Endodermal cell (in vitro differentiated cells): ENCODE measurements around the gene RTL9. TPM values are rescaled to one million over a fixed set of nuclear protein-coding genes. Genes with fewer than 3 reads are reported as not detected.

ENCODE experiments used
- DNase-seq: peaks from one replicate; pipeline ENCODE4 v3.0.0-alpha.2; 2017
- H3K27ac ChIP-seq: 2 replicates; pipeline ENCODE4 v1.5.1; 2013; ENCODE audit warnings: mild to moderate bottlenecking, low read depth, low read length, moderate library complexity
- H3K27me3 ChIP-seq: 2 replicates; pipeline ENCODE4 v1.6.1; 2013; ENCODE audit warnings: mild to moderate bottlenecking, low read length, moderate library complexity; ENCODE audit not compliant: insufficient read depth, control insufficient read depth, poor library complexity, severe bottlenecking
- H3K36me3 ChIP-seq: 2 replicates; pipeline ENCODE4 v1.7.0; 2013; ENCODE audit warnings: mild to moderate bottlenecking, low read length, moderate library complexity; ENCODE audit not compliant: control insufficient read depth, insufficient read depth
- H3K4me1 ChIP-seq: one replicate; pipeline ENCODE4 v1.7.0; 2013; ENCODE audit warnings: low read length; ENCODE audit not compliant: control insufficient read depth, insufficient read depth
- H3K4me3 ChIP-seq: 2 replicates; pipeline ENCODE4 v1.5.1; 2013; ENCODE audit warnings: mild to moderate bottlenecking, low read length, moderate library complexity
- H3K9ac ChIP-seq: 2 replicates; pipeline ENCODE4 v1.6.1; 2013; ENCODE audit warnings: mild to moderate bottlenecking, low read length, moderate library complexity; ENCODE audit not compliant: poor library complexity, severe bottlenecking; ENCODE audit errors: extremely low read depth
- H3K9me3 ChIP-seq: 2 replicates; pipeline ENCODE4 v1.6.1; 2013; ENCODE audit warnings: mild to moderate bottlenecking, low read length, moderate library complexity; ENCODE audit not compliant: control insufficient read depth
- H3K27ac Mint-ChIP-seq: 2 replicates; pipeline ENCODE4 v1.8.0; 2020; ENCODE audit warnings: mixed read lengths
- H3K27me3 Mint-ChIP-seq: 2 replicates; pipeline ENCODE4 v1.8.0; 2021; ENCODE audit warnings: mild to moderate bottlenecking, mixed read lengths; ENCODE audit not compliant: insufficient read depth
- H3K36me3 Mint-ChIP-seq: 2 replicates; pipeline ENCODE4 v1.8.0; 2020; ENCODE audit warnings: low read depth, mixed read lengths
- H3K4me1 Mint-ChIP-seq: 2 replicates; pipeline ENCODE4 v1.8.0; 2020; ENCODE audit warnings: mixed read lengths
- H3K4me3 Mint-ChIP-seq: 2 replicates; pipeline ENCODE4 v1.8.0; 2020; ENCODE audit warnings: mild to moderate bottlenecking, moderate library complexity, mixed read lengths
- H3K9me3 Mint-ChIP-seq: 2 replicates; pipeline ENCODE4 v1.8.0; 2020; ENCODE audit warnings: mild to moderate bottlenecking, mixed read lengths
- CTCF ChIP-seq: fragments of 200-600 bp; sonication (generic); conservative IDR thresholded peaks from 2 replicates; pipeline ENCODE4 v1.5.0; 2021; ENCODE audit warnings: antibody characterized with exemption, mild to moderate bottlenecking
- WGBS, 2 experiments: methylation state at CpG; one replicate each; pipeline versions ENCODE4 v1.1.5 to v1.1.7; 2013; ENCODE audit warnings: missing lambda C conversion rate in 2 of 2, mixed read lengths in 1 of 2; ENCODE audit not compliant: insufficient coverage in 1 of 2, insufficient read length in 1 of 2; 5-methylcytosine and 5-hydroxymethylcytosine counted together
- total RNA-seq, 2 donors: library from RNA; stranded (reverse); fragmentation: NEBNext Ultra II Directional in 1 of 2; extraction: Animal tissue kit (Norgen Biotek cat#: 25700) in 1 of 2; gene quantifications; 2 replicates in 1 of 2; 3 replicates in 1 of 2; pipeline ENCODE4 v1.2.1, GENCODE V29; 2021

RTL9 gene
- total RNA-seq, 2 donors from 2014 or later, result 0.29 TPM

DNA sequence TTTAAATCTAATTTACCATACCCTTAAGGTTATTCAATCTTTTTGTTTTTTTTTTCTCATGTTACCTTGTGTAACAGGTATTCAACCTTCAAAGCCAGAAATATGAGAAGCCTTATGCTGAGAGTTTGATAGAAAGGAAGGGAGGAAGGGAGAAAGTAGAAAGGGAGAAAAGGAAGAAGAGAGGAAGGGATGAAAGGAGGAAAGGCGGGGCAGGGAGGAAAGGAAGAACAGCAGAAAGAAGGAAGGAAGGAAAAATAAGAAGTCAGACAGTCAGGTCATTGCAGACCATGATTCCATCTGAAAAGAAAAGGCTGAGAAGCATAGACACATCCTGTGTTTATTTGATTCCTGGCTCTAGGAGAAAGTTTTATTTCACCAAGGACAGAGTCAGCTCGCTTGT, 30.9 kb downstream of the RTL9 start:
- Histone ChIP-seq H3K27me3 (no peaks in the 10 kb centered on the region), H3K36me3 (no peaks in the 10 kb centered on the region), H3K27ac (no peak overlapping the region), H3K9me3 (no peaks in the 10 kb centered on the region), H3K4me1 (no peaks in the 10 kb centered on the region), H3K4me3 (no peak overlapping the region), H3K9ac (no peak overlapping the region)
- H3K4me3 Mint-ChIP-seq, result no peak overlapping the region
- H3K4me1 Mint-ChIP-seq, result no peaks in the 10 kb centered on the region
- H3K27me3 Mint-ChIP-seq, result peaks cover 1% of the 10 kb centered on the region
- no peaks in the 10 kb centered on the region for H3K36me3 Mint-ChIP-seq
- no peak overlapping the region for H3K27ac Mint-ChIP-seq
- no peak for DNase-seq
- WGBS, 2 experiments, result 78 to 100% methylated on average over 1 to 2 of the region's 2 CpGs
- H3K9me3 Mint-ChIP-seq, result no peaks in the 10 kb centered on the region
- TF ChIP-seq CTCF, result no peak

GRCh38 chrX:110391086-110391485, 32.4 kb downstream of the RTL9 start:
- no peak for TF ChIP-seq CTCF
- H3K27ac ChIP-seq, result no peak overlapping the region
- no peak overlapping the region for H3K9ac ChIP-seq
- no peaks in the 10 kb centered on the region for H3K27me3 ChIP-seq
- H3K4me1 ChIP-seq, result no peaks in the 10 kb centered on the region
- DNase-seq, result no peak
- Mint-ChIP-seq H3K4me3 (no peak overlapping the region), H3K27me3 (peaks cover 1% of the 10 kb centered on the region), H3K4me1 (peaks cover 4% of the 10 kb centered on the region), H3K9me3 (no peaks in the 10 kb centered on the region), H3K36me3 (no peaks in the 10 kb centered on the region), H3K27ac (no peak overlapping the region)
- no peak overlapping the region for H3K4me3 ChIP-seq
- H3K9me3 ChIP-seq, result no peaks in the 10 kb centered on the region
- H3K36me3 ChIP-seq, result no peaks in the 10 kb centered on the region

- Histone ChIP-seq H3K4me3 (no peak overlapping the region), H3K4me1 (peaks cover 4% of the 10 kb centered on the region), H3K36me3 (no peaks in the 10 kb centered on the region), H3K9me3 (no peaks in the 10 kb centered on the region), H3K27me3 (no peaks in the 10 kb centered on the region), H3K27ac (no peak overlapping the region), H3K9ac (no peak overlapping the region)
- Mint-ChIP-seq H3K36me3 (no peaks in the 10 kb centered on the region), H3K27me3 (peaks cover under 1% of the 10 kb centered on the region), H3K4me3 (no peak overlapping the region), H3K27ac (no peak overlapping the region), H3K4me1 (peaks cover 36% of the 10 kb centered on the region), H3K9me3 (no peaks in the 10 kb centered on the region)
- no peak for TF ChIP-seq CTCF
- no peak for DNase-seq
- 83% methylated on average over 2 of the region's 2 CpGs; no CpG with 5 or more reads in 1 of the 2 experiments for WGBS, 2 experiments
These were observed 36.0 kb downstream of the RTL9 start for GRCh38 chrX:110394651-110395050.
